ENCODE data around the gene RASAL1. TPM values are rescaled to one million over a fixed set of nuclear protein-coding genes. Genes with fewer than 3 reads are reported as not detected.

The RASAL1 gene
- total and polyA plus RNA-seq, 2 donors (not counting 1 experiment from before 2014, with no cell fraction given) = 0.10 to 11.0 TPM

DNA sequence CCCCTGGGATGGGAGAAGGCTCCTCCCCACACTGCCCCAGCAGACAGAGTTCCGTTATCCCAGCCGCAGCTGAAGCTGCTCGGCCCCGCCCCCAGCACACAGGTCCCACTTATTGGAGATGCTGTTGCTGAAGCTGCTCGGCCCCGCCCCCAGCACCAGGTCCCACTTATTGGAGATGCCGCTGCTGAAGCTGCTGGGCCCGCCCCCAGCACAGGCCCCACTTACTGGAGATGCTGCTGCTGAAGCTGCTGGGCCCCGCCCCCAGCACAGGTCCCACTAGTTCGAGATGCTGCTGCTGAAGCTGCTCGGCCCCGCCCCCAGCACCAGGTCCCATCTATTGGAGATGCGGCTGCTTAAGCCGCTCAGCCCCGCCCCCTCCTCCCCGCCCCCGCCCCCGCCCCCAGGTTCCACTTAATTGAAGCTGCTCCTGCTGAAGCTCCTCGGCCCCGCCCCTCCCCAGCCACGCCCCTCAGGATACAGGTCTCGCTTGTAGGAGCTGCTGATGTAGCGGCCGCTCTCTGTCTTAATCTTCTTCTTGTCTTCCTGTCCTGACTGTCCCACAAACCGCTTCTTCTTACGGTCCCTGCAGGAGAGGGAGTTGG, 26.0 kb upstream of the RASAL1 start:
- H3K4me3 Mint-ChIP-seq = no peak overlapping the region
- intact Hi-C loops (cut with micrococcal nuclease) = no loop called here
- Histone ChIP-seq H3K79me2 (ENCODE audit: control insufficient read depth, insufficient read depth, low read length) (no peaks in the 10 kb centered on the region), H3K27me3 (replicated peaks in 1 of 4; ENCODE audit: control extremely low read depth in 1 of 4, control insufficient read depth in 3 of 4, insufficient read depth in 4 of 4, low read length in 3 of 4) (no peaks in the 10 kb centered on the region), H3K9ac (ENCODE audit: low read length) (no peak overlapping the region), H4K20me1 (ENCODE audit: control insufficient read depth, insufficient read depth, low read length, poor library complexity, severe bottlenecking) (peaks cover 45% of the 10 kb centered on the region), H3K27ac (ENCODE audit: low read length in 2 of 2) (no peak overlapping the region), H3K4me1 (ENCODE audit: control insufficient read depth in 2 of 2, insufficient read depth in 2 of 2, low read length in 2 of 2) (no peaks in the 10 kb centered on the region), H3K36me3 (replicated peaks in 1 of 2; ENCODE audit: control extremely low read depth in 1 of 2, control insufficient read depth in 1 of 2, extremely low read depth in 1 of 2, insufficient read depth in 2 of 2, low read length in 1 of 2) (peaks cover 1 to 72% of the 10 kb centered on the region in 2 experiments), H3K9me3 (ENCODE audit: control extremely low read depth in 1 of 3, control insufficient read depth in 2 of 3, insufficient read depth in 1 of 3, low read length in 2 of 3) (no peaks in the 10 kb centered on the region), H3K4me2 (replicated peaks; ENCODE audit: low read depth, low read length, poor library complexity, severe bottlenecking) (no peak overlapping the region), H3K4me3 (ENCODE audit: control extremely low read depth in 1 of 5, extremely low read depth in 1 of 5, insufficient read depth in 1 of 5, low read depth in 2 of 5, low read length in 4 of 5) (no peak overlapping the region), H2AFZ (ENCODE audit: insufficient read depth, low read depth, low read length, poor library complexity, severe bottlenecking) (no peak overlapping the region)
- ATAC-seq (ENCODE audit: low read depth) (peak; percentile 73), DNase-seq (peak; percentile 45)
- no peak overlapping the region for H3K27ac Mint-ChIP-seq
- ChIA-PET CTCF (interaction anchor here (1.0 to 4.9 kb wide), 3 partner anchors 13 to 112 kb away, joined by 4 to 28 read pairs (median 5); no protein-coding TSS in a partner anchor), POLR2A (interaction anchor here (0.7 kb wide), 1 partner anchor 9 kb away, joined by 3 read pairs; no protein-coding TSS in a partner anchor)
- no peak for TF ChIP-seq EZH2 (IDR thresholded peaks at IDR 0.05; ENCODE audit: borderline replicate concordance, insufficient read depth, low read depth, low read length, poor library complexity, severe bottlenecking)
- TF ChIP-seq, protein P1, sequence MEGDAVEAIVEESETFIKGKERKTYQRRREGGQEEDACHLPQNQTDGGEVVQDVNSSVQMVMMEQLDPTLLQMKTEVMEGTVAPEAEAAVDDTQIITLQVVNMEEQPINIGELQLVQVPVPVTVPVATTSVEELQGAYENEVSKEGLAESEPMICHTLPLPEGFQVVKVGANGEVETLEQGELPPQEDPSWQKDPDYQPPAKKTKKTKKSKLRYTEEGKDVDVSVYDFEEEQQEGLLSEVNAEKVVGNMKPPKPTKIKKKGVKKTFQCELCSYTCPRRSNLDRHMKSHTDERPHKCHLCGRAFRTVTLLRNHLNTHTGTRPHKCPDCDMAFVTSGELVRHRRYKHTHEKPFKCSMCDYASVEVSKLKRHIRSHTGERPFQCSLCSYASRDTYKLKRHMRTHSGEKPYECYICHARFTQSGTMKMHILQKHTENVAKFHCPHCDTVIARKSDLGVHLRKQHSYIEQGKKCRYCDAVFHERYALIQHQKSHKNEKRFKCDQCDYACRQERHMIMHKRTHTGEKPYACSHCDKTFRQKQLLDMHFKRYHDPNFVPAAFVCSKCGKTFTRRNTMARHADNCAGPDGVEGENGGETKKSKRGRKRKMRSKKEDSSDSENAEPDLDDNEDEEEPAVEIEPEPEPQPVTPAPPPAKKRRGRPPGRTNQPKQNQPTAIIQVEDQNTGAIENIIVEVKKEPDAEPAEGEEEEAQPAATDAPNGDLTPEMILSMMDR (IDR thresholded peaks at IDR 0.05) = no peak
- no peaks in the 10 kb centered on the region for H3K27me3 Mint-ChIP-seq
- H3K9me3 Mint-ChIP-seq (ENCODE audit: insufficient read depth) = no peaks in the 10 kb centered on the region
- 68% methylated on average over 13 of the region's 26 CpGs for WGBS (ENCODE audit: insufficient coverage)
- H3K4me1 Mint-ChIP-seq = peaks cover 4% of the 10 kb centered on the region

DNA sequence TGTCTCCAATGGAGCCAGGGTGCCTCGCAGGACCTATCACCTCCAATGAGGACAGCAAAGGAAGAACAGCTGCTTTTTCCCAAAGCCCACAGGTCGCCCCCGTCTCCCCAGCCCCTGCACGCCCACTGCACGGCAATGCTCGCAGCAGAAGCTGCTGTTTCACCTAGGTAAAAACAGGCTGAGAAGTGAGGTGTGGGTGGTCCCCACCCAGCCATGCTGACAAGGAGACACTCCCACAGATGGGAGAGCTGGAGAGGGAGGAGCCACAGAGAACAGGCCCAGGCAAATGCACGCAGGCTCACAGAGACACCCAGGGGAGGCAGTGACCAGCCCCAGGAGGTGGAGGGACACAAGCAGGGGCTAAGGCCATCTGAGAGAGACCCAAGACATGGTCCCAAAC, 24.4 kb upstream of the RASAL1 start:
- no peaks in the 10 kb centered on the region for H3K79me2 ChIP-seq (ENCODE audit: control insufficient read depth, insufficient read depth, low read length)
- H4K20me1 ChIP-seq (ENCODE audit: control insufficient read depth, insufficient read depth, low read length, poor library complexity, severe bottlenecking) = peaks cover 43% of the 10 kb centered on the region
- intact Hi-C loops (cut with micrococcal nuclease) = loop anchor here (10.0 kb wide), 1 partner anchor 255 kb away; the partner anchor contains the start of gene OAS1
- peaks cover 8% of the 10 kb centered on the region for H3K4me1 Mint-ChIP-seq
- TF ChIP-seq, protein P1 (IDR thresholded peaks at IDR 0.05) = no peak
- TF ChIP-seq EZH2 (IDR thresholded peaks at IDR 0.05; ENCODE audit: borderline replicate concordance, insufficient read depth, low read depth, low read length, poor library complexity, severe bottlenecking) = no peak
- H3K4me3 ChIP-seq (ENCODE audit: control extremely low read depth in 1 of 5, extremely low read depth in 1 of 5, insufficient read depth in 1 of 5, low read depth in 2 of 5, low read length in 4 of 5) = no peak overlapping the region
- H3K9me3 Mint-ChIP-seq (ENCODE audit: insufficient read depth) = no peaks in the 10 kb centered on the region
- H2AFZ ChIP-seq (ENCODE audit: insufficient read depth, low read depth, low read length, poor library complexity, severe bottlenecking) = no peak overlapping the region
- H3K9ac ChIP-seq (ENCODE audit: low read length) = no peak overlapping the region
- H3K4me1 ChIP-seq (ENCODE audit: control insufficient read depth in 2 of 2, insufficient read depth in 2 of 2, low read length in 2 of 2) = peaks cover 5 to 7% of the 10 kb centered on the region in 2 donors
- peaks cover 0 to 7% (median 0%) of the 10 kb centered on the region in 4 experiments for H3K27me3 ChIP-seq (replicated peaks in 1 of 4; ENCODE audit: control extremely low read depth in 1 of 4, control insufficient read depth in 3 of 4, insufficient read depth in 4 of 4, low read length in 3 of 4)
- H3K4me2 ChIP-seq (replicated peaks; ENCODE audit: low read depth, low read length, poor library complexity, severe bottlenecking) = no peak overlapping the region
- no peak for ATAC-seq (ENCODE audit: low read depth)
- H3K27ac ChIP-seq (ENCODE audit: low read length in 2 of 2) = no peak overlapping the region
- H3K9me3 ChIP-seq (ENCODE audit: control extremely low read depth in 1 of 3, control insufficient read depth in 2 of 3, insufficient read depth in 1 of 3, low read length in 2 of 3) = no peaks in the 10 kb centered on the region
- 100% methylated on average over 2 of the region's 7 CpGs for WGBS (ENCODE audit: insufficient coverage)
- H3K4me3 Mint-ChIP-seq = no peak overlapping the region
- no peak for DNase-seq
- POLR2A ChIA-PET = interaction anchor here (0.6 kb wide), 1 partner anchor 8 kb away, joined by 3 read pairs; no protein-coding TSS in a partner anchor
- no peak overlapping the region for H3K27ac Mint-ChIP-seq
- H3K27me3 Mint-ChIP-seq = no peaks in the 10 kb centered on the region
- peaks cover 0 to 56% of the 10 kb centered on the region in 2 experiments for H3K36me3 ChIP-seq (replicated peaks in 1 of 2; ENCODE audit: control extremely low read depth in 1 of 2, control insufficient read depth in 1 of 2, extremely low read depth in 1 of 2, insufficient read depth in 2 of 2, low read length in 1 of 2)
- CTCF ChIA-PET = interaction anchor here (1.0 to 7.4 kb wide), 4 partner anchors 13 to 111 kb away, joined by 3 to 73 read pairs (median 4); no protein-coding TSS in a partner anchor
